GM18499 (cell line): Measurements from ENCODE around the gene GNB3.
"Not testable (repeated sequence)": the region's sequence is repeated elsewhere in the genome, so short reads cannot be mapped to it uniquely, and the experiment has no call there.

Experiments used
- ATAC-seq: cut with Tn5 transposase; IDR thresholded peaks from one replicate; pipeline ENCODE4 v1.9.1; 2021; ENCODE audit warnings: moderate number of reproducible peaks; ENCODE audit not compliant: insufficient read depth, unreplicated experiment

Gene GNB3

GRCh38 chr12:6855322-6855721 lies 14.6 kb downstream of the GNB3 start:
- no peak for ATAC-seq

- no peak for ATAC-seq
Observed at GRCh38 chr12:6858799-6859198, 18.1 kb downstream of the GNB3 start.

- no peak for ATAC-seq
Observed at GRCh38 chr12:6860116-6860515, 19.4 kb downstream of the GNB3 start.

- ATAC-seq = no peak
Observed at GRCh38 chr12:6860942-6861341, 20.2 kb downstream of the GNB3 start.

- no peak for ATAC-seq
Observed at GRCh38 chr12:6861391-6861790, 20.7 kb downstream of the GNB3 start.

GRCh38 chr12:6863033-6863432 lies 22.3 kb downstream of the GNB3 start:
- ATAC-seq = no peak

- no peak for ATAC-seq
Observed at GRCh38 chr12:6863586-6864321, 23.0 kb downstream of the GNB3 start.

GRCh38 chr12:6865307-6865706 lies 24.6 kb downstream of the GNB3 start:
- not testable (repeated sequence) for ATAC-seq

GRCh38 chr12:6866163-6866919 lies 25.6 kb downstream of the GNB3 start:
- ATAC-seq = no peak

- no peak for ATAC-seq
Observed at GRCh38 chr12:6866920-6867412, 26.2 kb downstream of the GNB3 start.

GRCh38 chr12:6867413-6868210 lies 26.9 kb downstream of the GNB3 start, which contains the start of gene TPI1:
TPI1 (plus strand) TSS chr12:6867531; CDS start chr12:6867567, 36 bp downstream.
- ATAC-seq = no peak

GRCh38 chr12:6868211-6869048 lies 27.7 kb downstream of the GNB3 start:
- ATAC-seq = no peak

- ATAC-seq = no peak
Observed at GRCh38 chr12:6869049-6870021, 28.6 kb downstream of the GNB3 start.

GRCh38 chr12:6870304-6870703 lies 29.6 kb downstream of the GNB3 start:
- ATAC-seq = not testable (repeated sequence)

- no peak for ATAC-seq
Observed at GRCh38 chr12:6871052-6871957, 30.6 kb downstream of the GNB3 start.

GRCh38 chr12:6872073-6873048 lies 31.6 kb downstream of the GNB3 start:
- ATAC-seq = no peak
